ENCODE measurements around the gene UST. TPM values are rescaled to one million over a fixed set of nuclear protein-coding genes. Genes with fewer than 3 reads are reported as not detected.

Gene UST
- total RNA-seq, 1 experiment from 2014 or later: 6.1 TPM

DNA sequence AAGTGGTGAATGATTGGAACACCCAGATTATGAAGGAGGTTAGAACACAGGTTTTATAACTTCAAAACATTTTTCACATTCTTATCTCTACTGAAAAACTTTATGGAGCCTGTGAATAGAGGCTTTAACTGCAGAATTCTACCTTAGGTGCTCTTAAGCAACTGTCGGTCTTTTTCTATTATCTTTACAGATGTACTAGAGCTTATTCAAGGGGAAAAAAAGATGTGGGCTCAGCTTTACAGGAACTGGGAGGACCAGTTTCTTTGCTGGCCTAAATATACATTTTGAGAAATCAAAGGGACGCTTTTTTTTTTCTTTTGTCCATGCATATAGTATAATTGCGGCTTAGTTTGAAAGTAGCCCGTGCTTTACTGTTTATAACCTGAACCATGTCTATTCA lies 58.9 kb downstream of the UST start:
- Histone ChIP-seq H3K4me2 (ENCODE audit: low read length) (no peak overlapping the region), H3K36me3 (ENCODE audit: control insufficient read depth in 1 of 2, insufficient read depth in 2 of 2, low read length in 2 of 2) (no peaks in the 10 kb centered on the region), H2AFZ (ENCODE audit: low read depth, low read length, poor library complexity, severe bottlenecking) (no peak overlapping the region), H3K79me2 (ENCODE audit: insufficient read depth, low read length) (no peaks in the 10 kb centered on the region), H3K9me2 (ENCODE audit: insufficient read depth) (no peaks in the 10 kb centered on the region), H3K27ac (ENCODE audit: low read depth, low read length) (no peak overlapping the region), H3K9me3 (ENCODE audit: control insufficient read depth in 1 of 2, insufficient read depth in 1 of 2, low read depth in 1 of 2, low read length in 2 of 2) (no peaks in the 10 kb centered on the region), H3K4me1 (ENCODE audit: control insufficient read depth in 1 of 2, insufficient read depth in 2 of 2, low read length in 2 of 2) (no peaks in the 10 kb centered on the region), H3K4me3 (replicated peaks in 1 of 2; ENCODE audit: low read depth in 1 of 2, low read length in 2 of 2) (no peak overlapping the region), H3K27me3 (ENCODE audit: insufficient read depth, low read length) (no peaks in the 10 kb centered on the region), H3K9ac (ENCODE audit: low read length) (no peak overlapping the region), H4K20me1 (ENCODE audit: insufficient read depth) (no peaks in the 10 kb centered on the region)
- BruUV-seq (replicated peaks): no TSS peak
- ChIA-PET POLR2A (no interaction called here), RAD21 (ENCODE audit: low non-redundant PET in 1 of 2, low total read pairs in 2 of 2, uncharacterized antibody in 2 of 2, unreplicated experiment in 2 of 2) (no interaction called here), CTCF (no interaction called here)
- no peak for TF ChIP-seq ZFX (IDR thresholded peaks at IDR 0.05)
- no peak for TF ChIP-seq RAD21 (IDR thresholded peaks at IDR 0.05; ENCODE audit: low read depth)
- no peak for TF ChIP-seq ZBTB33 (IDR thresholded peaks at IDR 0.05; ENCODE audit: extremely low read depth, insufficient replicate concordance, low read length)
- TF ChIP-seq, protein P1, sequence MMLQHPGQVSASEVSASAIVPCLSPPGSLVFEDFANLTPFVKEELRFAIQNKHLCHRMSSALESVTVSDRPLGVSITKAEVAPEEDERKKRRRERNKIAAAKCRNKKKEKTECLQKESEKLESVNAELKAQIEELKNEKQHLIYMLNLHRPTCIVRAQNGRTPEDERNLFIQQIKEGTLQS (IDR thresholded peaks at IDR 0.05): no peak
- no peak for TF ChIP-seq TCF7L2 (IDR thresholded peaks at IDR 0.05; ENCODE audit: borderline replicate concordance, extremely low read depth, insufficient read depth, insufficient read length)
- TF ChIP-seq FOSL1 (IDR thresholded peaks at IDR 0.05; ENCODE audit: low read depth): no peak
- intact Hi-C loops (cut with micrococcal nuclease): no loop called here
- DNase-seq (ENCODE audit: low read depth, low spot score) (no peak), ATAC-seq (no peak)

GRCh38 chr6:148807784-148808183 lies 61.0 kb downstream of the UST start:
- ChIA-PET RAD21 (ENCODE audit: low non-redundant PET in 1 of 2, low total read pairs in 2 of 2, uncharacterized antibody in 2 of 2, unreplicated experiment in 2 of 2) (no interaction called here), CTCF (no interaction called here), POLR2A (no interaction called here)
- Histone ChIP-seq H3K4me1 (ENCODE audit: control insufficient read depth in 1 of 2, insufficient read depth in 2 of 2, low read length in 2 of 2) (no peaks in the 10 kb centered on the region), H4K20me1 (ENCODE audit: insufficient read depth) (no peaks in the 10 kb centered on the region), H3K4me3 (replicated peaks in 1 of 2; ENCODE audit: low read depth in 1 of 2, low read length in 2 of 2) (no peak overlapping the region), H3K9ac (ENCODE audit: low read length) (no peak overlapping the region), H2AFZ (ENCODE audit: low read depth, low read length, poor library complexity, severe bottlenecking) (no peak overlapping the region), H3K27ac (ENCODE audit: low read depth, low read length) (no peak overlapping the region), H3K27me3 (ENCODE audit: insufficient read depth, low read length) (no peaks in the 10 kb centered on the region), H3K9me2 (ENCODE audit: insufficient read depth) (no peaks in the 10 kb centered on the region), H3K79me2 (ENCODE audit: insufficient read depth, low read length) (no peaks in the 10 kb centered on the region), H3K4me2 (ENCODE audit: low read length) (no peak overlapping the region), H3K9me3 (ENCODE audit: control insufficient read depth in 1 of 2, insufficient read depth in 1 of 2, low read depth in 1 of 2, low read length in 2 of 2) (no peaks in the 10 kb centered on the region), H3K36me3 (ENCODE audit: control insufficient read depth in 1 of 2, insufficient read depth in 2 of 2, low read length in 2 of 2) (no peaks in the 10 kb centered on the region)
- DNase-seq (ENCODE audit: low read depth, low spot score) (no peak), ATAC-seq (no peak)
- intact Hi-C loops (cut with micrococcal nuclease): no loop called here
- no TSS peak for BruUV-seq (replicated peaks)
- TF ChIP-seq FOSL1 (IDR thresholded peaks at IDR 0.05; ENCODE audit: low read depth) (no peak), ZBTB33 (IDR thresholded peaks at IDR 0.05; ENCODE audit: extremely low read depth, insufficient replicate concordance, low read length) (no peak), CBX3 (IDR thresholded peaks at IDR 0.05; ENCODE audit: low read depth) (no peak), POLR2AphosphoS5 (IDR thresholded peaks at IDR 0.05; ENCODE audit: low read depth, low read length) (no peak), ZNF274 (IDR thresholded peaks at IDR 0.05; ENCODE audit: low read depth, low read length) (no peak), ZFX (IDR thresholded peaks at IDR 0.05) (no peak), SRF (IDR thresholded peaks at IDR 0.05; ENCODE audit: low read depth) (no peak), CEBPB (IDR thresholded peaks at IDR 0.05; ENCODE audit: low read depth) (no peak), JUND (IDR thresholded peaks at IDR 0.05) (no peak), POLR2A (IDR thresholded peaks at IDR 0.05; ENCODE audit: borderline replicate concordance, extremely low read depth, insufficient read depth, insufficient read length) (no peak), SIN3A (IDR thresholded peaks at IDR 0.05; ENCODE audit: low read depth) (no peak), EZH2 (IDR thresholded peaks at IDR 0.05) (no peak), TCF7L2 (IDR thresholded peaks at IDR 0.05; ENCODE audit: borderline replicate concordance, extremely low read depth, insufficient read depth, insufficient read length) (no peak)
- TF ChIP-seq, protein P2, sequence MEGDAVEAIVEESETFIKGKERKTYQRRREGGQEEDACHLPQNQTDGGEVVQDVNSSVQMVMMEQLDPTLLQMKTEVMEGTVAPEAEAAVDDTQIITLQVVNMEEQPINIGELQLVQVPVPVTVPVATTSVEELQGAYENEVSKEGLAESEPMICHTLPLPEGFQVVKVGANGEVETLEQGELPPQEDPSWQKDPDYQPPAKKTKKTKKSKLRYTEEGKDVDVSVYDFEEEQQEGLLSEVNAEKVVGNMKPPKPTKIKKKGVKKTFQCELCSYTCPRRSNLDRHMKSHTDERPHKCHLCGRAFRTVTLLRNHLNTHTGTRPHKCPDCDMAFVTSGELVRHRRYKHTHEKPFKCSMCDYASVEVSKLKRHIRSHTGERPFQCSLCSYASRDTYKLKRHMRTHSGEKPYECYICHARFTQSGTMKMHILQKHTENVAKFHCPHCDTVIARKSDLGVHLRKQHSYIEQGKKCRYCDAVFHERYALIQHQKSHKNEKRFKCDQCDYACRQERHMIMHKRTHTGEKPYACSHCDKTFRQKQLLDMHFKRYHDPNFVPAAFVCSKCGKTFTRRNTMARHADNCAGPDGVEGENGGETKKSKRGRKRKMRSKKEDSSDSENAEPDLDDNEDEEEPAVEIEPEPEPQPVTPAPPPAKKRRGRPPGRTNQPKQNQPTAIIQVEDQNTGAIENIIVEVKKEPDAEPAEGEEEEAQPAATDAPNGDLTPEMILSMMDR (IDR thresholded peaks at IDR 0.05 in 2 of 3, conservative IDR thresholded peaks at IDR 0.05 in 1 of 3; ENCODE audit: borderline replicate concordance in 1 of 3, insufficient read depth in 1 of 3, low read depth in 2 of 3, low read length in 2 of 3): no peak
